ENCODE data around the gene TTC28.
"Not testable (repeated sequence)": the region's sequence is repeated elsewhere in the genome, so short reads cannot be mapped to it uniquely, and the experiment has no call there.

TTC28 gene

DNA sequence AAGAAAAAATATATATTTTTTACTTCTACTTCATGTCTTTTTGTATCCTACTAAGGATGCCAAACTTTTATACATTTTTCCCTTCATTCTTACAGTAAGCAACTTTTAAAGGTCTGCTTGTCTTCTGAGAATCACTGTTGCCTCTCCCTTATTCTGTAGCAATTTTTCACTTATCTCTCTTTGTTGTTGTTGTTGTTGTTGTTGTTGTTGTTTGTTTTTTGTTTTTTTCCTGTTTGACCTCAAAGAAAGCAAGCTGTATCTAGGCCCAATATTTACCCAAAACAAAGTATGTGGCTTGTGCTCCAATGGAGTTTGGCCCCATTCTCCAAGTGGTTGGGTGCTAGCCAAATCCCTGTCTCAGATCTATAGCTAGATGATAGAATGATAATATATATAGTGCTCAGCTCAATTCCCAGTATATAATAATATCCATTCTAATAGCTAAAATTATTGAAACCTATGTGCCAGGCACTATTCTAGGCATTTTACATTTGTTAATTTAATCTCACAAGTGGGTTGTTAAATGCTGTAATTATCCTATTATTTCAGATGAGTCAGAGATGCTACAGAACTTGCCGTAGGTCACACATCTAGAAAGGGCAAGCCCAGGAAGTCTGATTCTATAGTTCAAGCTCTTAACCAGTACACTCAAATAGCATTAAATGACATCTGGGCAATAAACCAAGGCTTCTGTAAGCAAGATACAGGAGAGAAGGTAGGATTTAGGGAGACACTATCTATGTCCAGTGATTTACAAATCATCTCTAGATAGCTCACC lies 555.5 kb downstream of the TTC28 start:
- no peak for DNase-seq

DNA sequence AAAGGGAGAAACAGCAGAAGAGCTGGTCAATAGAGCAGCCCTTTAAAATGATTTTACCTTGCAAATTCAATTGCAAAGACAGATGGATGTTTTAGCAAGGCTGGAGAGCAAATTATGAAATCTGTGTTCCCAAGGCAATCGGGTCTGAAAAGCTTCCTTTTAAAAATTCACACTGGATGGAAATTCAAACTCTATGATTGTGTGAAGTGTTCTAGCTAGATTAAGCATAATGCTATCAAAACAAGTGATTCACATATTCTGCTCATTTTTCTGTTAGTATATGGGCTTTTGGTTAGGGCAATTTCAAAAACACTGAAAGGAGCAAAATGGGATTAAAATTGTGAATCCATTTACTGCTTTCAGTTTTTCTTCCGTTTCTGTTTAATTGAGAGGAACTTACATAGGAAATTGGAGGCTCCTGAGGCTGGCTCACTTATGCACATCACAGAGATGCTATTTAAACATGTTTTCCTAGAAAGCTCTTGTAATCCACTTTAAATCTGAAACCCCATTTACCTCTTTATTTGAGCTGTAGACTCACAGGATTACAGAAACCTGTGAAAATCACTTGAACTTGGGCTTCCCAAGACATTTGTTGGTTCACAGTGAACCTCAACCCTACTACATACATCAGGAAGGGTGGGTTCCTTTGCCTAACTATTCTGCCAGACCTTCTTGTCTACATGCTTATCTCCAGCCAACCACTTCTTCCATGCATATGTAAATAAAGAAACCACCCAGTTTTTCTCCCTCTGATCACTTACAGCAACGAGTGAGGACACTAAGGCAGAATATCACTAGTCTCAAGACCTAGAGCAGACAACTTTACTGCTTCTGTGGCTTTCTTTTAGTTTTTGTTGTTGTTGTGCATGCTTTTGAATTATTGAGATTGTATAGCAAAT lies 558.7 kb downstream of the TTC28 start:
- DNase-seq = no peak

DNA sequence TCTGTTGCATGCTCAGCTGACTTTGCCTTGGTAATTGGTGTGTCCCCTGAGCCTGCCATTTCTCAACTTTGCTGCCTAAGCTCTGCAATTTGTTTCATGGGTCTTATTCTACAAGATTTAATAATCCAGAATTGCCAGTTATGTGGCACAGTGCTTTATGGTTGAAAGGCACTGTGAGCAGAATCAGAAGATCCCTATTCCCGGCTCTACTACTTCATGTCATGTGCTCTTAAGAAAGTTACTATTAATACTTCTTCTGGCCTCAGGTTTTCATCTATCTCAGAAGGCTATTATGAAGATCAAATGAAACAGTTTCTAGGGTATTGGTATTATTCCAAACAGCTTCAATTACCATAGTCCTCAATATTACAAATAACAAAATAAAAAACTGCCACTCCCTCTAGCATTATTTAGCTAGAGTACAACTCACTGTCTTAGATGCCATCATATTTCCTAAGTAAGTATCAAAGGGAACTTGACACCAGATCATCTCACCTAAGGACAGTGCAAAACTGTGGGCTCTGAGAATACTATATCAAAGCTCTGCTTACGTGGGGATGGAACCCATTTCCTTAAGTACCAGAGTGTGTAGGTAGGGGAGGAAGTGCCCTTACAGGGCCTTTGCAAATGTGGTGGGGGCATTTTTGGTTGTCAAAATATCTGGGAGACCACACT lies 560.5 kb downstream of the TTC28 start:
- no peak for DNase-seq

DNA sequence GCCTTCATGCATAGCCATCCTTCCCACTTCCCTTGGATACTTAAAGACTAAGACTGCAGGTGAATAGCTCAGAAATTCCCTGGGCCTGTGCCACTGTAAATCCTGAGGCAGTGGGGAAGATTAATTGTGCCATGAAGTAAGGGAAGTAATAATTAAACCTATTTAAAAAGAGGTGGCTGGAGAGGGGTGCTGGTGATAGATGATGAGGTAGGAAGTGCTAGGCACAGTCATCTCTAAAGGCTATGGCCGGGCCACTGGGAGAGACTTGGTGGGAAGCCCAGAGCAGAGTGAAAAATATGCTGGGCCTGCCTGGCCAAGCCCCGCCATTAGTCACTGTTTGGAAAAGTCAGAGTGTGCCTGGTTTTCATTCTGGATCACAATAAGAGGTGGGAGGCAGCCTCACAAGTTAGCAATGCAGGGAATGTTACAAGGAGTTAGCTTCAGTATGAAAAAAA lies 563.4 kb downstream of the TTC28 start:
- DNase-seq = no peak

DNA sequence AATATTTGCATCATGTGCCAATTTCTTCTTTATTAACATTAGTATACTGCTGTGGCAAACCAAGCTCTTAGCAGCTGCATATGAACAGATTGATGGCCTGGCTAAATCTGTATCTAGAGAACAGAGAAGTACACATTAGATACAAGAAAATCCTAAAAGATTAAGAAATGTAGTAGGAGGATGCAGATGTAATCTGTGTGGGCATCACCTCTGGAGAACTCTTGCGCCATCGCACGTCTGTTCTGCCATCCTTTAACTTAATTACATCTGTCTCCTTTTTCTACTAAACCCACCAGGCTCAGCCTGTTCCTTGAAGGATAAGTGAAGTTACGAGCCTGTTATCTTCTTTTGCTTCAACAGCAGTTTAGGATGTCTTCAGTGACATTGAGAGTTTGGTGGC lies 564.2 kb downstream of the TTC28 start:
- no peak for DNase-seq

DNA sequence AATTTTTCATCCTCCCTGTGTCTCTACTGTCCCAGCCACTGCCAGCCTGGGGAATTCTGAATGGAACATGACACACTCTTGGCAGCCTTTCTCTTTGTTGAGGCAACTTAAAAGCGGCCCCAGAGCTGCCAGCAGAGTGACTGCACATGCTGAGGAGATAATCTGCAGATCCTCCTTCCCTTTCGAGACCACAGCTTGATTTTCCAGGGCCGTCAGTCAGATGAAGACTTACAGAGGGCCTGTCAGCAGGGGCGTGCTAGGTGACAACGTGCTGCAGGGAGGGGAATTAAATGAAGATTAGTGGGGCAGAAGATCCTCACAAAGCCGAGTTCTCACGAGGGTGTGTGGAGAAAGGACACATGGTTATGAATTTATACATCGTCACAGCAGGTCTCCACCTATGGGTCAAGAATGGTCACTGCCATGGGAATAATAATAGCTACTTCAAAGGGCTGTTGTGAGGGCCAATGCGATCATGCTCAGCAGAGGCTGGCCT lies 567.0 kb downstream of the TTC28 start:
- peak; percentile 27 to 46 for DNase-seq

DNA sequence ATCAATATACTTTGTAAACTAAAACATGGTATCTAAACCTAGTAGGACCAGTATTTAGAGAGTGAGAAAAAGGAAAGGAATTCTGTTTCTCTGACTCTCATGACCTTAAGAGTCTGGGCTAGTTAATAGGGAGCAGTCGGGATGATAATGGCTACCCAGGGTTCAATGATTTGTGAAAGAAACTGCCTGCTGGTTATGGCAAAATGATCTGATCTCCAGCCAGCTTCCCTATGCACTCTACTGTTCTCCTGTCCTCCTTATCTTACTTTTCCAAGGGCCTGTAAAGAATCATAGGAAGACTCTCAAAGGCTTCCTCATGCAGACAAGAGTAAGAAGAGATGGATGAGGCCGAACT lies 567.5 kb downstream of the TTC28 start:
- no peak for DNase-seq

DNA sequence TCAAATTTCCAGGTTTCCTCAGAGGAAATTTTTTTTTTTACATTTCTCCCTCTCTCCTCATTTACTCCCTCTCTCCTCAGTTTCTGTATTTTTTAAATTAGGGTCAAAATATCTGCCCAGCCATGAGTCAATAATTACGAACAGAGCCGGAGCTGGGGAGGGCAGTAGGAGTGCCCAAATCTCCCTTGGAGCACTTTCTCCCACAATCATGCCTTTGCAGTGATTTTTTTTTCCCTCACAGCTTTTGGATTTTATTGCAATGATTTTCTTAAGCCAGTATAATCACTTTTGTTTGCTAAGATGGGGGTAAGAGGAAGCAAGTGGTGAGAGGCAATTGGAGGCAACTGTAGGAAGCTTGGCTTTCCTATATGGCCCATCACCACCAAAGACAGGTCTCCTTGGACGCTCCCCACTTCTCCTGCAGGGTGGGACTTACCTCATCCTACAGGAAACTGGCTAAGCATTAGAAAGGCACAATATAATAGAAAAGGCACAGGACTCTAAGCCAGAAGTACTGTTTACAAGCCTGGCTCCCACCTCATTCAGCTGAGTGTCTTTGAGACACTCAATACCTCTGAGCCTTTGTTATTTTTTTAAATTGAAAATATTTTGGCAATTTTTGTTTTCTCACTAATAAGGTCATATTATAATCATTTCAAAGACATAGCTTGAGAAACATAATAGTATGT lies 568.0 kb downstream of the TTC28 start:
- DNase-seq = no peak

DNA sequence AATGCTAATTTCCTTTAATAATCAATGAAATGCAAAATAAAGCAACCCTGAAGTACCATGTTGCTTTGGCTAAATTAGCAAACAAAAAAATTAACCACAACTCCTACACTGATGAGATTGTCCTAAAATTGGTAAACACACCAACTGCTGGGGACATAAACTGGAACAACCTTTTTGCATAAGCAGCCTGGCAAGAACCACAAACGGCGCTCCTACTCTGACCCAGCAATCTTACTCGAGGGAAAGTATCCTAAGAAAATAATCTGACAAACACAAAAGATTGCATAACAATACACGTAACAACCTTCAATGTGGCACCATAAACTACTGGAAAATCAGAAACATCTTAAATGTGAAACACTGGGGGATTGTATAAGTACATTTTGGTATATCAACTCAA lies 570.8 kb downstream of the TTC28 start:
- no peak for DNase-seq

DNA sequence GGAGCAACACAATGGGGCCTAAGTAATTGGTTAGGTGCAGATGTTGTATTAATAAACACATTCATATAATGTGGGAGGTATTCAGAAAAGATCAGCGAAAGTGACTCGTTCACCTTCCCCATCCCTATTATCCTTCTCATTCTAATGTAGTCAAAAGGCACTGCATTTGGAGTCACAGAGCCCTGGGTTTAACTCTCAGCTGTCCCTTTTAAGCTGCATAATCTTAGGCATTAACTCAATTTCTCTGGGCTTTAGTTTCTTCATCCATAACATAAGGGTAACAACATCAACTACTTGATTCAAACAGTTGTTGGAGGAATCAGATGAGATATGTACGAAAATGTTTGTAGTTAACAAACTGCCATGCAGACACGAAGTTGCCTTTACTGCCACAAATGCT lies 573.0 kb downstream of the TTC28 start:
- DNase-seq = no peak

DNA sequence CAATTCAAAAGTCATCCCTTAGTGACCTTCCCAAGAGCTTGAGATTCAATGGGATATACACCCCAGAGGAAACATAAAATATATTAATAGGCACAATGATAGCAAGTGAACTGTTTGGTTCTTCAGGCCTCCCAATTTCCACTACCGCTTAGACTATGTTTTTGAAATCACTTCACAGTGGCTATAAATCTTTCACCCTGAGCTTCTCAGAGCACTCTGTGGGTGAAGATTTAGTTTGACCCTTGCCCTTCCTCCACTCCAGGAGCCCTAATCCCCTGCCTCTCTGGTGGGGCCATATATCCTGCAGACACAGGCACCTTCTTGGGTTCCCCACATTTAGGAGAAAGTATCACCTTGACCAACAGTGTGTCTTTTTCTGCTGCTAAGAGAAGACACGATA lies 573.7 kb downstream of the TTC28 start:
- DNase-seq = no peak

DNA sequence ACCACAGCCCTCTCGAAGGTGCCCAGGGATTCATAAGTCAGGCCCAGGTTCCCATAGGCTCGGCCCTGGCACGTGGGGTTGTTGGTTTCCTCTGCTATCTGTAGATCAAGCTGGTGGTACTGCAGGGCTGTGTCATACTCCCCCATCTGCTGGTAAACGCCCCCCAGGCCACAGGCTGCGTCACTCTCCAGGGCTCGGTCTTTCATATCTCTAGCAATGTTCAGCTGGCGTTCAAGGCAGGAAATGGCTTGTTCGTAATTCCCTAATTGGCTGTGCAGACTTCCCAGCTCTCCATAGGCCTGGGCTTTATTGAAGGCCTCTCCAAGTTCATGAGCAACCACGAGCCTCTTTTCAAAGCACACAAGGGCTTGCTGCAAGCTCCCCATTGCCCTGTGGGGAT lies 574.2 kb downstream of the TTC28 start:
- no peak for DNase-seq

DNA sequence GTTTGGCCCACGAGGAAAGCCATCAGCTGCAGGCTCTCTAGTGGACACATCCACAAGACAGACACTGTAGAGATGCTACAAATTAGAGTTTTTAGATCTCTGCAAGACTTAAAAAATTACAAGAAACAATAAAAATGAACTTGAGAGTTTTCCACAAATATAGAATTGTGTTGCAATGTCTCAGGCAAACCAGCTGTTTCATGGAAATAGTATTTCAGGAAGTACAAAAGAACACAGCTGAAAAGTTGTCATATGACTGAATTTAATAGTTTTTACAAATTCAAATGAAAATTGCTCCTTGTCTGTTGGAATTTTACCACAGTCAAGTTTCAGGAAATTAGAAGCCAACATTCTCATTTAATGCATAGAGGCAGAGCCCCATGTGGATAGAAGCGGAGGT lies 576.0 kb downstream of the TTC28 start:
- DNase-seq = peak in 1 of 2 experiments; percentile 10

DNA sequence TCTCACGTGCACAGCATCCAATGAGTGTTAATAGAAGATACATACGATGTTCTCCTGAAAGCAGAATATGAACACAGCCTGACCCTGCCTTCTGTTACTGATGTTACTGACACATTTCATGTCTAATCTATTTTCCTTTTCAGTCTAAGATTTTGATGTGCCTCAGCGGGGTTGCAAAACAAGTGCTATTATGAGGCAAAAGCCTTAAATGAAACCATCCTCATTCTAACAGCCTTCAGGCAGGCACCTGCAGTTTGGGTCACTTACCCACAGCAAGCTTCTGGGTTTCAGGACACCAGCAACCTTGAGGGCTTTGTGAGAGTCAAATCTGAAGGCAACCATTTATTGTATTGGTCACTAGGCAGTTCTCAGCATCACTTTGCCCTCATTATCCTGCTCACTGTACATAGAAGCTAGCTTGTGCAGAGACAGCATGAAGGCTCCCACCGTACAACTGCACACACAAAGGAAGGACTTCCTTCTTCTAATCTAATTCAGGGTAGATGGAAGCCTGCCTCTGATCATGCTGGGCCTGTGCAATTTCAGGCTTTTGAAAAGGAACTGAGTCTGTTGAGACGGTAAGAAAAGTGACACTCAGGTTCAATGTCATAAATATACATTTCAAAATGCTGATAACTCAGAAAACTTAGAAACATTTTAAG lies 577.4 kb downstream of the TTC28 start:
- DNase-seq = no peak

DNA sequence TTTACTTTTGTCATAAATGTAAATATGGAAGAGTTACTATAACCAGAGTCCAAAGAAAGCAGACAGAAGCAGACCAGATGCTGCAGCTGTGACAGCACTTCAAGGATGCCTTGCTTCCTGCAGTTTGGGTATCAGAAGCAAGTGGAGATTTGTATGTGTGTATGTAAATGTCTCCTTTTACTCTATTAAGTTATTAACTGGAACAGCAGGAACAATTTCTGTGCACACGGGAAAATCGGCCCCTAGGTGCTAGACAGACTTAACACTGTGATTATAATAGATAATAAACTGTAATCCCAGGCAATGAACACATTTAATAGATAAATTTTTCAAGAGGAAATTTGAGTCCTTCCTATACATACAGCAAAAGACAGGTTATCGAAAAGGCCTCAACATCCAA lies 582.0 kb downstream of the TTC28 start:
- DNase-seq = no peak

DNA sequence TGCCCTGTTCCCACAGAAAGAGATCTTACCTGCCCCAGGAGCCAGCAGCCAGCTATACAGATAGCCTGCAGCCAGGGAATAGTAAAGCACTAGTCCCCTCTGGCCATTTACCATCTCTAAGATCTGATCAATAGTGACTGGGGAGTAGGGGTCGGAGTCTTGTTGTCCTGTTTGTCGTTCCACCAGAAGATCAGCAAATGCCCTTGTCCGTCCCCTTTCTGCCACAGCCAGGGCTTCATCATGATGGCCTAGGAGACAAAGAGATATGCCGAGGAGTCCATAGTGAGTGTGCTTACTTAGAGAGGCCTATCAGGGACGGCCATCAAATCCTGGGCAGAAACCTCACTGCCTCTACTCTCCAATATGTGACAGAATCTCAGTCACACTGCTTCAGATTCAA lies 583.5 kb downstream of the TTC28 start:
- DNase-seq = no peak

DNA sequence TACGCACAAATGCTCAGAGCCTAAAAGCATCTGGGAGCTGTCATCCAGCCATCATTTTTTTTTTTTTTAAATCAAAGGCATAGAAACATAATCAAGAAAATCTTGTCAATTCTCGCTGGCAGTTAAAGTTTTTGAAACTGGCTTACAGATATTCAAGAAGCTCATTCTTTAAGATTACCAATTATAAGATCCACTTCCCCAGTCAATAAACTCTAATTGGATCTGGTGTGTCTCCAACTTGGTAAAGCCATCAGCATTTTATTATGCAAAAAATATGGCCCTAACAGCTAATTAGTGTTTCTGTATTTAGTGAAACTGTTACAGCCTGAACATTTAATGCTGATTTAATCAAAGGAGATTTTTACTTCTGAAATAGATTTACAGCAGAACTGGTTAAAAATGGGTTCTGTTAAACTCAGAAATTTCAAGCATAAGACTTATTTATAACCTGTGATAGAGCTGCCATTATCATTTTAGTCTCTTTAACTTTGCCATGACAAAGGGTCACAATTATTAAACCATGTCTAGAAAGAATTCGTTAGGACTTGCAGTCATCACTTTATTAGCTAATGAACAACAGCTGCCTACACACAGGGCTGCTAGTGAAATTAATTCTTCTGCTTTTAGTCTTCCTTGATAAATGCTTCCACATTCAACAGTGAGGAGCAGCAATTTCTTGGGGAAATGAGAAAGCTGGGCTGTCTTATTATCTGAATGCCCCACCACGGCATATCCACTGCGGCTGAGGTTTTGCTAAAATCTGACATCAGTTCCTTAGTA lies 584.1 kb downstream of the TTC28 start:
- no peak for DNase-seq

DNA sequence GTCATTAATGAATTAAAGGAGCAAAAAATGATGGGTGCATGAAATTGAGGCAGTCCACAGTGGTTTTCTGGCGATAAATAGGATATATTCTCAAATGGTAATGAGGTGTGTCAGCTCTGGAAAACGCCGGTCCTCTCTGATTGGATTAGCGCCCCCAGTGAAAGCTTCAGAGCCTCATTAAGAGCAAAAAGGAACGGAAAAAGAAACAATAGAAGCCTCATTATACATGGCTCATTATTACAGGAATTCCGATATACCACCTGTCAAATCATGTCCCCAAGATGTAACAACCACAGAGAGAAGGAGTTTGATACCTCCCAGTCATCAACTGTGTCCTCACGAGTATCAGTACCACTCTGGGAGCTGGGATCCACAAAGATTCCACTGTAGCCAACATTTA lies 584.9 kb downstream of the TTC28 start:
- no peak for DNase-seq

DNA sequence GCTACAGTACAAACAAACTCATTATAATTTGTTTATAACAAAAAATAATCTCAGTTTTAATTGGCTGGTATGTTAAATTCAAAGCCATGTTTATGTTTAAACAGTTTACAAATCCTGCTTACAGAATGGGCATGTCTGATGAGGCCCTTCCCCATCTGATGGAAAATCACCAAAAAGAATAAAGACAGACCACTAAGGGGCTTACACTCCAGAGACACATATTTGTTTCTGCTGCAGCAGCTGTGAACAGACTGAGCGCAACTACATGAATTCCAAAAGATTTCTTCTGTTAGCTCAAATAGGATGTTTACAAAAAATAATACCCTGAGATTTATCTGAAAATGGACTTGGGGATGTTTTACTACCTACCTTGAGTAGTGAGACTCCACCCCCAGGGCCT lies 585.9 kb downstream of the TTC28 start:
- DNase-seq = no peak

DNA sequence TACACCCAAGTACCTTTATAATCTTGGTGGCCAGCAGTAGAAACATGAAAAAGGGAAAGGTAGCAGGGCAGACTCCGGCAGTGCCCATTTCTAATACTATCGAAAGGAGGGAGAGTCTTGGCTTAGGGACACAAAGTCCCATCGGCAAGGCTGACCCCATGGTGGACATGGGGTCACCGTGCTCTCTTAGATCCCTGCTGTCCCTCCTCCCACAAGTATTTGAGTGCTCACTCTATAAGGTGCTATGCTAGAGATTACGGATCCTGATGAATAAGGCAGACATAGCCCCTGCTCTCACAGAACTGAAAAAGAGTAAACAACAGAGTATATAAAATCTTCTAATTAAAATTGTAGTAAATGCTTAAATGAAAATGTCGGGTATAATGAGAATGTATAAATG lies 588.2 kb downstream of the TTC28 start:
- no peak for DNase-seq

DNA sequence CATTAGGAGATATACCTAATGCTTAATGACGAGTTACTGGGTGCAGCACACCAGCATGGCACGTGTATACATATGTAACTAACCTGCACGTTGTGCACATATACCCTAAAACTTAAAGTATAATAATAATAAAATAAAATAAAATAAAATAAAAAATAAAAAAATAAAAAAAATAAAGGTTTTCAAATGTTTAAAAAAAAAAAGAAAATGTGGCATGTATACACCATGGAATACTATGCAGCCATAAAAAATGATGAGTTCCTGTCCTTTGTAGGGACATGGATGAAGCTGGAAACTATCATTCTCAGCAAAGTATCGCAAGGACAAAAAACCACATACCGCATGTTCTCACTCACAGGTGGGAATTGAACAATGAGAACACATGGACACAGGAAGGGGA lies 590.1 kb downstream of the TTC28 start:
- not testable (repeated sequence) for DNase-seq

DNA sequence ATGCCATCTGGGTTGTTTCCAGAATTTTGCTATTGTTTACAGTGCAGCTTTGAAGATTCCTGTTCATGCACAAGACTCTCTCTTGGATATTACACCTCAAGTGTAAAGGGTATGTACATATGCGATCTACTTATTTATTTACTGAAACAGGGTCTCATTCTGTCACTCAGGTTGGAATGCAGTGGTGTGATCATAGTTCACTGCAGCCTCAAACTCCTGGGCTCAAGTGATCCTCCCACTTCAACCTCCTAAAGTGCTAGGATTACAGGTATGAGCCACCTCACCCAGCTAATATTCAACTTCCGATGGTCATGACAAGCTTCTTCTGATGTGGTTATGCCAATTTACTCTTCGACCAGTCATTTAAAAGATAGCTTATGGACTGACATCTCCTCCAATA lies 602.5 kb downstream of the TTC28 start:
- no peak for DNase-seq

All from Kasumi-1 (cell line).